ENCODE measurements around the gene UBQLN3.

UBQLN3 gene

DNA sequence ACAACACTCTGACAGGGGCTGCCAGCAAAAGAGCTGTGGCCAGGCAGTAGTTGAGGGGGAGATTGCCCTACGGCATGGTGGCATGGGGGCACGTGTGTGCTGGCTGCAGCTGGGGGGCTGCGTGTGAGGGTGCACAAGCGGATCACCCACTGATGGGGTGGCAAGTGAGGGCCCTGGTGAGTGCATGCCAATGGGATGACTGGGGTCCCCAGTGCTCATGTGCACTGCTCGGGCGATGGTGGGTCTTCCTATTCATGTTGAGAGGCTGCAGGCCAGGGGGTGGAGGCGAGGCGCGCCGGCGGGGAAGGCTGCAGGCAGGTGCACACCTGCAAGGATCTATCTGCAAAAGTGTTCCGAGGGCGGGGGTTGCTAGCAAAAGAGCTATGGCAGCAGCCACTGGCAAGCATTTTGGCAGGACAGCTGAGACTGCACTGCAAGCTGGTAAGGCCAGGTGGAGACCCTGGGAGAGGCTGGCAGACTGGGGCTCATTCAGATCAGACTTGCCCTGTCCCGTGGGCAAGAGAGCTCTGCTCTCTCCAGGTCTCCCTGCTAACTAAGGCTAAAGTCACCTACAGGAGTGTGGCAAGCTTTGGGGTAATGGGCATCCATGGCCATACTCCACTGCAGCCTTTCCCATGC is 48.7 kb downstream of the UBQLN3 start:
- TF ChIP-seq, protein P1, sequence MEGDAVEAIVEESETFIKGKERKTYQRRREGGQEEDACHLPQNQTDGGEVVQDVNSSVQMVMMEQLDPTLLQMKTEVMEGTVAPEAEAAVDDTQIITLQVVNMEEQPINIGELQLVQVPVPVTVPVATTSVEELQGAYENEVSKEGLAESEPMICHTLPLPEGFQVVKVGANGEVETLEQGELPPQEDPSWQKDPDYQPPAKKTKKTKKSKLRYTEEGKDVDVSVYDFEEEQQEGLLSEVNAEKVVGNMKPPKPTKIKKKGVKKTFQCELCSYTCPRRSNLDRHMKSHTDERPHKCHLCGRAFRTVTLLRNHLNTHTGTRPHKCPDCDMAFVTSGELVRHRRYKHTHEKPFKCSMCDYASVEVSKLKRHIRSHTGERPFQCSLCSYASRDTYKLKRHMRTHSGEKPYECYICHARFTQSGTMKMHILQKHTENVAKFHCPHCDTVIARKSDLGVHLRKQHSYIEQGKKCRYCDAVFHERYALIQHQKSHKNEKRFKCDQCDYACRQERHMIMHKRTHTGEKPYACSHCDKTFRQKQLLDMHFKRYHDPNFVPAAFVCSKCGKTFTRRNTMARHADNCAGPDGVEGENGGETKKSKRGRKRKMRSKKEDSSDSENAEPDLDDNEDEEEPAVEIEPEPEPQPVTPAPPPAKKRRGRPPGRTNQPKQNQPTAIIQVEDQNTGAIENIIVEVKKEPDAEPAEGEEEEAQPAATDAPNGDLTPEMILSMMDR (IDR thresholded peaks at IDR 0.05; ENCODE audit: low read length, missing control alignments) = no peak
- DNase-seq (ENCODE audit: low read depth) = no peak
- H3K4me3 ChIP-seq (replicated peaks; ENCODE audit: low read depth, low read length) = no peak overlapping the region
